CD4-positive, alpha-beta memory T cell (primary cell): ENCODE measurements around the gene SPOPL. TPM values are rescaled to one million over a fixed set of nuclear protein-coding genes. Genes with fewer than 3 reads are reported as not detected.

Experiments used
- CTCF ChIA-PET: fragments of 350-600 bp; sonication (Branson Sonifier 250); formaldehyde crosslinking; loops from one replicate; lab custom pipeline; 2021; ENCODE audit warnings: inconsistent platforms; ENCODE audit not compliant: partially characterized antibody; lab: Charles Lee
- POLR2A ChIA-PET: fragments of 350-600 bp; sonication (Branson Sonifier 250); formaldehyde crosslinking; loops from one replicate; lab custom pipeline; 2021; ENCODE audit not compliant: partially characterized antibody; lab: Charles Lee
- DNase-seq, 5 donors: peaks; one replicate each; pipeline versions ENCODE4 v3.0.0 to v3.0.0-alpha.2; 2020 to 2022; ENCODE audit warnings: mixed read lengths in 1 of 5
- H3K27ac ChIP-seq: one replicate; pipeline ENCODE4 v1.7.0; 2013; ENCODE audit warnings: low read depth, low read length
- H3K27me3 ChIP-seq: 2 replicates; pipeline ENCODE4 v1.7.0; 2013; ENCODE audit warnings: mild to moderate bottlenecking, low read length, moderate library complexity; ENCODE audit not compliant: insufficient read depth
- H3K36me3 ChIP-seq: 2 replicates; pipeline ENCODE4 v1.7.0; 2013; ENCODE audit warnings: mild to moderate bottlenecking, low read length, moderate library complexity; ENCODE audit not compliant: insufficient read depth
- H3K4me1 ChIP-seq: 2 replicates; pipeline ENCODE4 v1.7.0; 2013; ENCODE audit warnings: mild to moderate bottlenecking, low read length, moderate library complexity; ENCODE audit not compliant: insufficient read depth
- H3K4me3 ChIP-seq, 2 donors: one replicate each; pipeline ENCODE4 v1.7.0; 2013; ENCODE audit warnings: low read length in 2 of 2, mild to moderate bottlenecking in 1 of 2
- H3K9me3 ChIP-seq, 2 donors: one replicate each; pipeline ENCODE4 v1.7.0; 2013; ENCODE audit warnings: low read length in 2 of 2, control low read depth in 1 of 2; ENCODE audit not compliant: control insufficient read depth in 1 of 2
- H3K27ac Mint-ChIP-seq, 7 donors: one replicate each; pipeline ENCODE4 v1.8.0; 2020 to 2021; ENCODE audit warnings: mixed read lengths in 7 of 7, mild to moderate bottlenecking in 6 of 7, inconsistent platforms in 3 of 7, moderate library complexity in 3 of 7
- H3K27me3 Mint-ChIP-seq, 2 donors: one replicate each; pipeline ENCODE4 v1.8.0; 2020 to 2021; ENCODE audit warnings: mixed read lengths in 2 of 2
- H3K36me3 Mint-ChIP-seq, 2 donors: one replicate each; pipeline ENCODE4 v1.8.0; 2020 to 2021; ENCODE audit warnings: mixed read lengths in 2 of 2, inconsistent platforms in 1 of 2, mild to moderate bottlenecking in 1 of 2
- H3K4me1 Mint-ChIP-seq, 4 donors: one replicate each; pipeline ENCODE4 v1.8.0; 2020 to 2021; ENCODE audit warnings: mixed read lengths in 4 of 4, mild to moderate bottlenecking in 1 of 4
- H3K4me3 Mint-ChIP-seq, 8 donors: one replicate each; pipeline ENCODE4 v1.8.0; 2020 to 2021; ENCODE audit warnings: mixed read lengths in 8 of 8, mild to moderate bottlenecking in 7 of 8, moderate library complexity in 6 of 8, inconsistent platforms in 3 of 8
- H3K9me3 Mint-ChIP-seq, 8 donors: one replicate each; pipeline ENCODE4 v1.8.0; 2020 to 2021; ENCODE audit warnings: mixed read lengths in 8 of 8, mild to moderate bottlenecking in 5 of 8, inconsistent platforms in 3 of 8, moderate library complexity in 1 of 8
- intact Hi-C: fragments of 100-400 bp; cut with micrococcal nuclease; formaldehyde crosslinking; loops from one replicate; pipeline ENCODE4 v1.15.1; 2023
- polyA plus RNA-seq, 2 donors: library from polyadenylated mRNA; unstranded; fragments of 300-500 nt; fragmentation: Illumina TruSeq; gene quantifications; one replicate each; pipeline ENCODE4 v1.2.3, GENCODE V29; 2021
- total RNA-seq, 2 experiments: library from RNA; stranded (reverse); gene quantifications; one replicate each; pipeline ENCODE4 v1.2.3, GENCODE V29; 2021

The SPOPL gene
- total and polyA plus RNA-seq, 4 experiments from 2014 or later: 0.71 to 18.6 (median 10.3) TPM

GRCh38 chr2:138468617-138469016 lies 33.0 kb upstream of the SPOPL start:
- intact Hi-C loops: no loop called here
- Mint-ChIP-seq H3K4me3 (no peak overlapping the region), H3K27ac (no peak overlapping the region), H3K9me3 (peaks cover 0 to 10% (median 3%) of the 10 kb centered on the region in 8 donors), H3K36me3 (no peaks in the 10 kb centered on the region), H3K27me3 (no peaks in the 10 kb centered on the region), H3K4me1 (no peaks in the 10 kb centered on the region)
- Histone ChIP-seq H3K4me1 (no peaks in the 10 kb centered on the region), H3K27ac (no peak overlapping the region), H3K9me3 (no peaks in the 10 kb centered on the region), H3K27me3 (no peaks in the 10 kb centered on the region), H3K4me3 (no peak overlapping the region), H3K36me3 (no peaks in the 10 kb centered on the region)
- CTCF ChIA-PET: no interaction called here
- DNase-seq: no peak
- POLR2A ChIA-PET: no interaction called here

- no peak overlapping the region for H3K27ac Mint-ChIP-seq
- Histone ChIP-seq H3K27me3 (no peaks in the 10 kb centered on the region), H3K27ac (no peak overlapping the region), H3K9me3 (no peaks in the 10 kb centered on the region), H3K36me3 (no peaks in the 10 kb centered on the region), H3K4me1 (no peaks in the 10 kb centered on the region), H3K4me3 (no peak overlapping the region)
- H3K27me3 Mint-ChIP-seq: no peaks in the 10 kb centered on the region
- no peaks in the 10 kb centered on the region for H3K4me1 Mint-ChIP-seq
- intact Hi-C loops: no loop called here
- peaks cover 0 to 6% (median 2%) of the 10 kb centered on the region in 8 donors for H3K9me3 Mint-ChIP-seq
- ChIA-PET POLR2A (no interaction called here), CTCF (no interaction called here)
- no peaks in the 10 kb centered on the region for H3K36me3 Mint-ChIP-seq
- H3K4me3 Mint-ChIP-seq: no peak overlapping the region
- no peak for DNase-seq
Measured at GRCh38 chr2:138469411-138469810, 32.2 kb upstream of the SPOPL start.

DNA sequence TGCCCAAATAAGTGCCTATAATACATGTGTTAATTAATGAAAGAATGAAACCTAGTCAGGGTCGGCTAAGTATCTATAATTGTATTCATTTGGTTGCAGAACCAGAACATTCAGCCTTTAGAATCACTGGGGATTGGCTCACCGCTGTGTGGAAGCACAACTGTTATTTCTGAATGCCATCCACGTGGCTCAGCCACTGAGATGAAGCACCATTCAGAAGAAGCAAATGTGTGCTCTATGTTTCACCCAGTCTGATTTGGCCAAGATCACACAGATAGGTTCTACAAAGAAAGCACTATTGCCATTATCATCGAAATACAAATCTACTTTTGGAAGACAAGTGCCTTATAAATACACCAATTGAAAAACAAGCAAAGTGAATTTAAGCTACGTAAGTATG lies 30.6 kb upstream of the SPOPL start:
- intact Hi-C loops: no loop called here

GRCh38 chr2:138474100-138474825 lies 27.3 kb upstream of the SPOPL start:
- no peak overlapping the region for H3K4me3 ChIP-seq
- POLR2A ChIA-PET: no interaction called here
- no peak overlapping the region for H3K27ac ChIP-seq
- DNase-seq: no peak
- no peak overlapping the region for H3K27ac Mint-ChIP-seq
- no peaks in the 10 kb centered on the region for H3K27me3 Mint-ChIP-seq
- H3K9me3 ChIP-seq: no peaks in the 10 kb centered on the region
- no peaks in the 10 kb centered on the region for H3K4me1 Mint-ChIP-seq
- H3K4me1 ChIP-seq: no peaks in the 10 kb centered on the region
- H3K27me3 ChIP-seq: no peaks in the 10 kb centered on the region
- intact Hi-C loops: no loop called here
- H3K4me3 Mint-ChIP-seq: no peak overlapping the region
- CTCF ChIA-PET: interaction anchor here (1.2 kb wide), 1 partner anchor 353 kb away, joined by 3 read pairs; no protein-coding TSS in a partner anchor
- H3K36me3 Mint-ChIP-seq: no peaks in the 10 kb centered on the region
- no peaks in the 10 kb centered on the region for H3K9me3 Mint-ChIP-seq
- H3K36me3 ChIP-seq: no peaks in the 10 kb centered on the region

More for the DNA sequence above, 30.6 kb upstream of the SPOPL start:
- DNase-seq: no peak
- Histone ChIP-seq H3K27ac (no peak overlapping the region), H3K36me3 (no peaks in the 10 kb centered on the region), H3K4me1 (no peaks in the 10 kb centered on the region), H3K27me3 (no peaks in the 10 kb centered on the region), H3K4me3 (no peak overlapping the region), H3K9me3 (no peaks in the 10 kb centered on the region)
- ChIA-PET CTCF (no interaction called here), POLR2A (no interaction called here)
- no peak overlapping the region for H3K27ac Mint-ChIP-seq
- H3K9me3 Mint-ChIP-seq: peaks cover 0 to 2% (median 0%) of the 10 kb centered on the region in 8 donors
- no peaks in the 10 kb centered on the region for H3K4me1 Mint-ChIP-seq
- no peaks in the 10 kb centered on the region for H3K36me3 Mint-ChIP-seq
- no peaks in the 10 kb centered on the region for H3K27me3 Mint-ChIP-seq
- H3K4me3 Mint-ChIP-seq: no peak overlapping the region

DNA sequence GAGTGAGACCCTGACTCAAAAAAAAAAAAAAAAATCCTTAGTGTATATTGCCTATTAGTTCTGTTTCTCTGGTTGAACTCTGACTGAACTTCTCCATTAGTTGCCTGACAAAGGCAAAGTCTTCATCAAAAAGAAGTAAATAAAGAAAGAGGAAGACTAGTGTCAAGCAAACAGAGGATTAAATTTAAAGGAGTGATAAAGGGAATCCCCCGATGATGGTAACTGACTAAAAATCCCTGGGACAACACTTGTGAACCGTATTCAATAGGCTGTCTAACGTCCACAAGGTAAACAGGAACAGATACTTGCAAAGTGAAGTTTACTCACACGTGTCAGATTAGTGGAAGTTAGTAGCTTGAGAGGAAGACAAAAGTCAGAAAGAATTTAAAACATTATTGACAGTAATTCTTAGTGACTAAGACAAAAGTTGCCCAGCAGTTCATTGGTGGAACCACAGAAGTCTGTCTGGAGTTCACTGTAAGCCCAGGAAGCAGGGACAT lies 26.2 kb upstream of the SPOPL start:
- Histone ChIP-seq H3K9me3 (no peaks in the 10 kb centered on the region), H3K27me3 (no peaks in the 10 kb centered on the region), H3K4me3 (no peak overlapping the region), H3K27ac (no peak overlapping the region), H3K4me1 (no peaks in the 10 kb centered on the region), H3K36me3 (no peaks in the 10 kb centered on the region)
- H3K9me3 Mint-ChIP-seq: no peaks in the 10 kb centered on the region
- intact Hi-C loops: no loop called here
- H3K4me1 Mint-ChIP-seq: no peaks in the 10 kb centered on the region
- no peaks in the 10 kb centered on the region for H3K36me3 Mint-ChIP-seq
- no peak for DNase-seq
- POLR2A ChIA-PET: no interaction called here
- H3K27ac Mint-ChIP-seq: no peak overlapping the region
- CTCF ChIA-PET: interaction anchor here (0.8 kb wide), 1 partner anchor 311 kb away, joined by 3 read pairs; no protein-coding TSS in a partner anchor
- no peaks in the 10 kb centered on the region for H3K27me3 Mint-ChIP-seq
- H3K4me3 Mint-ChIP-seq: no peak overlapping the region

- POLR2A ChIA-PET: no interaction called here
- Mint-ChIP-seq H3K4me3 (no peak overlapping the region), H3K4me1 (no peaks in the 10 kb centered on the region), H3K27me3 (no peaks in the 10 kb centered on the region), H3K9me3 (no peaks in the 10 kb centered on the region), H3K27ac (no peak overlapping the region), H3K36me3 (no peaks in the 10 kb centered on the region)
- no peak for DNase-seq
- no peaks in the 10 kb centered on the region for H3K36me3 ChIP-seq
- no peaks in the 10 kb centered on the region for H3K9me3 ChIP-seq
- no peak overlapping the region for H3K27ac ChIP-seq
- CTCF ChIA-PET: interaction anchor here (1.3 kb wide), 1 partner anchor 356 kb away, joined by 3 read pairs; no protein-coding TSS in a partner anchor
- no peaks in the 10 kb centered on the region for H3K4me1 ChIP-seq
- H3K4me3 ChIP-seq: no peak overlapping the region
- H3K27me3 ChIP-seq: no peaks in the 10 kb centered on the region
- intact Hi-C loops: no loop called here
Measured at GRCh38 chr2:138476186-138476585, 25.4 kb upstream of the SPOPL start.

DNA sequence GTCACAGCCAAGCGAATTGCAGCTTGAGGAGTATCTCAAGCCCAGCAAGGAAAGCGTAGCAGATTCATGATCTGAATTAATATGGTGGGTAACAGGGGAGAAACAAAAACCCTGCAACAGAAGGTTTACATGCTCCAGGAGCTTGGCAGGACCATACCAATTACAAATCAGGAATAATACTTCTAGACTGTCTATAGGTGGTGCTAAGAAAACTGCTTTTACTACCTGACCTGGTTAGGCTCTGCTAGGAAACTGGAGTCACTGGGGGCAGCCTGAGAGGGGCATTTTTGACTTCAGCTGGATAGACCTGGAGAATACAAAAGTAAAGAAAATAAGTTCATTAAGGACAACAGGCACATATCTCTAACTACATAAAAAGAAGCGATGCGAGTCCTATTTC lies 24.6 kb upstream of the SPOPL start:
- ChIA-PET CTCF (interaction anchor here (1.3 kb wide), 1 partner anchor 355 kb away, joined by 3 read pairs; no protein-coding TSS in a partner anchor), POLR2A (no interaction called here)
- H3K9me3 Mint-ChIP-seq: no peaks in the 10 kb centered on the region
- no peaks in the 10 kb centered on the region for H3K27me3 ChIP-seq
- no peak overlapping the region for H3K27ac Mint-ChIP-seq
- no peaks in the 10 kb centered on the region for H3K36me3 ChIP-seq
- no peak overlapping the region for H3K27ac ChIP-seq
- no peak for DNase-seq
- H3K4me3 ChIP-seq: no peak overlapping the region
- no peaks in the 10 kb centered on the region for H3K27me3 Mint-ChIP-seq
- H3K9me3 ChIP-seq: no peaks in the 10 kb centered on the region
- H3K36me3 Mint-ChIP-seq: no peaks in the 10 kb centered on the region
- intact Hi-C loops: loop anchor here (1.0 kb wide), 1 partner anchor 350 kb away; no protein-coding TSS in a partner anchor
- H3K4me1 ChIP-seq: no peaks in the 10 kb centered on the region
- H3K4me1 Mint-ChIP-seq: no peaks in the 10 kb centered on the region
- H3K4me3 Mint-ChIP-seq: no peak overlapping the region
